Activated T-helper 2 cell treated with anti-CD3 and anti-CD28 coated beads, Interferon-gamma antibody, Interleukin-2, Interleukin-4, amounts not matched to agents 10 μg/mL and 5 μg/mL and 100 μg/mL, durations not matched to agents 14 hours and 24 hours and 36 hours (primary cell): ENCODE results near the gene ARHGDIB. TPM values are rescaled to one million over a fixed set of nuclear protein-coding genes. Genes with fewer than 3 reads are reported as not detected.

Experiments used
- DNase-seq: peaks from one replicate; pipeline ENCODE4 v3.0.0; 2021; ENCODE audit warnings: low spot score
- H3K27ac Mint-ChIP-seq: one replicate; pipeline ENCODE4 v1.8.0; 2021; ENCODE audit warnings: mixed read lengths
- H3K27me3 Mint-ChIP-seq: one replicate; pipeline ENCODE4 v1.8.0; 2021; ENCODE audit warnings: low read depth, mixed read lengths
- H3K36me3 Mint-ChIP-seq: one replicate; pipeline ENCODE4 v1.8.0; 2021; ENCODE audit warnings: low read depth, mixed read lengths
- H3K4me1 Mint-ChIP-seq: one replicate; pipeline ENCODE4 v1.8.0; 2021; ENCODE audit warnings: low read depth, mixed read lengths
- H3K4me3 Mint-ChIP-seq: one replicate; pipeline ENCODE4 v1.8.0; 2021; ENCODE audit warnings: low read depth, mild to moderate bottlenecking, moderate library complexity, mixed read lengths
- H3K9me3 Mint-ChIP-seq: one replicate; pipeline ENCODE4 v1.8.0; 2021; ENCODE audit warnings: mixed read lengths
- intact Hi-C: fragments of 100-400 bp; cut with micrococcal nuclease; formaldehyde crosslinking; loops from one replicate; pipeline ENCODE4 v1.15.1; 2023
- total RNA-seq: library from RNA; stranded (reverse); gene quantifications from 2 replicates; pipeline ENCODE4 v1.2.3, GENCODE V29; 2022

Gene ARHGDIB
- total RNA-seq, 1 donor from 2014 or later: 561 TPM

DNA sequence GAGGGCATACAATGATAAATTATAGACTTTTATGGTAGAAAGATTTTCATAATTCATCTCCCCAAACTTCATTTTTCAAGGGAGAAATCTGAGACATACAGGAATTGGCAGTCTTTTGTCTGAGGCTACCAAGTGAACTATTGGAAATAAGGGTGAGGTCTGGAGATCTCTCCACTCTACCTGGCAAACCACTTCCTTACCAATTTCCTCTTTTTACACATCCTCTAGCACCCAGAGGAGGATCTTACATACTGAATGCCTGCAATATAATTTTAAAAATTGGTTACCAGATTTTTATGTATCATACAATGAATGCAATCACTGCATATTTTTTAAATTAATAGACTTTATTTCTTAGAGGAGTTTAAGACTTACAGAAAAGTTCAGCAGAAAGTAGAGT lies 18.1 kb upstream of the ARHGDIB start:
- Mint-ChIP-seq H3K4me1 (peaks cover 47% of the 10 kb centered on the region), H3K27me3 (no peaks in the 10 kb centered on the region), H3K4me3 (no peak overlapping the region), H3K36me3 (no peaks in the 10 kb centered on the region), H3K27ac (no peak overlapping the region), H3K9me3 (no peaks in the 10 kb centered on the region)
- no peak for DNase-seq
- intact Hi-C loops: no loop called here

- H3K27me3 Mint-ChIP-seq: no peaks in the 10 kb centered on the region
- no peak for DNase-seq
- H3K9me3 Mint-ChIP-seq: no peaks in the 10 kb centered on the region
- no peak overlapping the region for H3K27ac Mint-ChIP-seq
- no peak overlapping the region for H3K4me3 Mint-ChIP-seq
- H3K4me1 Mint-ChIP-seq: peaks cover 35% of the 10 kb centered on the region
- intact Hi-C loops: no loop called here
- no peaks in the 10 kb centered on the region for H3K36me3 Mint-ChIP-seq
Observed at GRCh38 chr12:14976658-14977057, 15.3 kb upstream of the ARHGDIB start.

DNA sequence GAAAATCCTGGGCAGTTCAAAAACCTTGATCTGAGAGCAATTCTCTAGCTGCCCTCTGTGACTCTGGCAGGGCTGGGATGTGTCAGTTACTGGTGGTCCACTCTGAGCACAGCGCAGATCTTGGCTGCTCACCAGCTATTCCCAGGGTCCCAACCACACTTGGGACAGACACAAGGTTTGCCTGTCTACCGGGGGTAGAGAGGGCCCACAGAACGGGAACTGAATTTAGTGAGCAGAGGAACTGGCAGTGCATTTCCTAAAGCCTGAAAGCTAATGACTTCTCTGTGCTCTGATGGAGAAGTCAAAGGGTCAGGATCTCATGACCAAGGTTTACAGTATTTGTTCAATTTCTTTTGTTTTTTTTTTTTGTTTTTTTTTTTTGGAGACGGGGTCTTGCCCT lies 14.1 kb upstream of the ARHGDIB start:
- Mint-ChIP-seq H3K36me3 (no peaks in the 10 kb centered on the region), H3K27ac (no peak overlapping the region), H3K27me3 (no peaks in the 10 kb centered on the region), H3K4me1 (peaks cover 27% of the 10 kb centered on the region), H3K9me3 (peaks cover 2% of the 10 kb centered on the region), H3K4me3 (no peak overlapping the region)
- DNase-seq: no peak
- intact Hi-C loops: no loop called here

- no peak for DNase-seq
- Mint-ChIP-seq H3K4me3 (no peak overlapping the region), H3K36me3 (peaks cover 3% of the 10 kb centered on the region), H3K27me3 (peaks cover 3% of the 10 kb centered on the region), H3K4me1 (peaks cover 22% of the 10 kb centered on the region), H3K9me3 (peaks cover 7% of the 10 kb centered on the region), H3K27ac (no peak overlapping the region)
- intact Hi-C loops: no loop called here
Observed at GRCh38 chr12:14974633-14975032, 13.2 kb upstream of the ARHGDIB start.

DNA sequence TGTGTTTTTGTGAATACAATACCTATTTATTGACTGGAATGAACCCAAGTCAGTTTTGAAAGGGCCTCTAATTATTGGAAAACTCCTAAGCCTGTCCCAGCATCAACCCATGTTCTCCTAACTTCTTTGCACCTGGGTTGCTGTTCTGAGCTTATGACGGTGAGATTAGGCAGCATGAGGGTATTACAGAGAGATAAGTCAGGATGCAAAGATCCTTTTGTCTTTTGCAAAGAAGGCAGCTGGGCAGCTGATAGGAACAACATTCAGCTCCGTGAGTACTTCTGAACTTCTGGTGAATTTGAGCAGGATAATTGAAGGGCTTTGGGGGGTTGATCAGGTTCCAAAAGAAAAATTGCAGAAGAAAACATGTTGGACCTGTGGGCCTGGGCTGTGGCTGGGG lies 11.4 kb upstream of the ARHGDIB start, which contains the start of gene PDE6H:
Gene PDE6H, plus strand, starts transcription at position 227 of the 400 bp plus-strand sequence. CDS start 4,971 bp downstream, outside the sequence.
- Mint-ChIP-seq H3K36me3 (peaks cover 3% of the 10 kb centered on the region), H3K4me1 (peaks cover 14% of the 10 kb centered on the region), H3K9me3 (peaks cover 7% of the 10 kb centered on the region), H3K27me3 (peaks cover 3% of the 10 kb centered on the region), H3K4me3 (no peak within 1 kb of the TSS), H3K27ac (no peak within 1 kb of the TSS)
- intact Hi-C loops: no loop called here
- no peak for DNase-seq

GRCh38 chr12:14970473-14970872 lies 9.1 kb upstream of the ARHGDIB start:
- Mint-ChIP-seq H3K27me3 (peaks cover 3% of the 10 kb centered on the region), H3K4me1 (peaks cover 17% of the 10 kb centered on the region), H3K9me3 (peaks cover 7% of the 10 kb centered on the region), H3K36me3 (peaks cover 3% of the 10 kb centered on the region), H3K4me3 (no peak overlapping the region), H3K27ac (no peak overlapping the region)
- DNase-seq: no peak
- intact Hi-C loops: no loop called here

DNA sequence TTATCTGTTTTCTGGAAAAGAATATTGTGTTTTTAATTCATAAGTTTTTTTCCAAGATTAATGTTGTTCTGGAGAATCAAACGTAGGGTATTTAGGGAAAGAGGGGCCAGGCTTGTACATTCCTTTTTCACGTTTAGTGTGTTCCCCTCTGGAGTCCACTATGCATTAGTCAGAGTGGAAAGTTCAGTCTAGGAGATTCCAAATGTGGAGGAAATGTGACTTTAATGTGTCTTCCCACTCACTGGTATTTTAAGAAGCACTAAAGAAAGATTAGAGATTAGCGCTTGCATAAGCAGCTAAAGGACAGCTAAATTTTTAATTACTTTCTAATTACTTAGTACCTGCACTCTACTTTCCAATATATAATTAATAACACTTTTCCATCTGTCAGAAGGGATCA lies 7.1 kb upstream of the ARHGDIB start:
- no peak overlapping the region for H3K27ac Mint-ChIP-seq
- H3K27me3 Mint-ChIP-seq: peaks cover 3% of the 10 kb centered on the region
- intact Hi-C loops: no loop called here
- H3K9me3 Mint-ChIP-seq: peaks cover 7% of the 10 kb centered on the region
- H3K36me3 Mint-ChIP-seq: peaks cover 3% of the 10 kb centered on the region
- peaks cover 33% of the 10 kb centered on the region for H3K4me1 Mint-ChIP-seq
- DNase-seq: no peak
- no peak overlapping the region for H3K4me3 Mint-ChIP-seq

DNA sequence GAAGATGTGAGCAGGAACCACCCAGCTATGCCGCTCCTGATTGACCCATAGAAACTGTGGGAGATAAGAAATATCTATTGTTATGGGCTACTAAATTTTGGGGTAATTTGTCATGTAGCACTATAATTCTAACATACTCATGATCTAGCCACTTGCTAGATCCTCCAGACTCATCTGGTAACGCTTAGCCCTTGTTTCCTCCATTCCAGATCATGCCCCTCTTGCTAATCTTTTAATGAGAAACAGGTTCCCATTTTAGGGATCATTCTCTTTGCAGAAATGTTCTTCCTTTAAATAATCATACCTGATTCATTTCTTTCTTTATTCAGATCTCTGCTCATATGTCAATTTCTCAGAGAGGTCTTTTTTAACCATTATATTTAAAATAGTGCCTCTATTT lies 3.8 kb upstream of the ARHGDIB start:
- Mint-ChIP-seq H3K36me3 (peaks cover 9% of the 10 kb centered on the region), H3K4me3 (no peak overlapping the region), H3K27me3 (peaks cover 3% of the 10 kb centered on the region), H3K27ac (no peak overlapping the region), H3K4me1 (peaks cover 34% of the 10 kb centered on the region), H3K9me3 (peaks cover 3% of the 10 kb centered on the region)
- intact Hi-C loops: no loop called here
- DNase-seq: no peak

- Mint-ChIP-seq H3K27me3 (no peaks in the 10 kb centered on the region), H3K4me3 (no peak overlapping the region), H3K36me3 (peaks cover 13% of the 10 kb centered on the region), H3K4me1 (peaks cover 37% of the 10 kb centered on the region), H3K27ac (no peak overlapping the region), H3K9me3 (no peaks in the 10 kb centered on the region)
- intact Hi-C loops: loop anchor here (5.0 kb wide), 2 partner anchors 577 to 918 kb away; partner anchors contain the start of gene STRAP
- no peak for DNase-seq
Observed at GRCh38 chr12:14964406-14964805, 3.0 kb upstream of the ARHGDIB start.

DNA sequence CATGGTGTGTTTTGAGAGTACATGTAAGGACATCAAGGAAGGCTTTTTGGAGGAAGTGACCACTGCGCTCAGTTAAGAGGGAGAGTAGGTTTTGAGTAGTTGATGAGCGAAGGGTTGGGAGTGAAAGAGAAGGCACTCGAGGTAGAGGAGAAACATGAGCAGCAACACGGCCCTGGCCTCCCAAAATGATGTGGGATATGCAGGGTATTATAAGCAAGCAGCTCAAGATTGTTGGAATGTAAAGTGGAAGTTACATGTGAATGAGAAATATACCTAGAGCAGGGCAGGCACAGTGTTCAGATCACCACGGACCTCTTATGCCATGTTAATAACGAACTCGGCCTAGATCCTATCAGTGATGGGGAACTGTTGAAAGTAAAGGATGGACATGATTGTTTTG lies 2.1 kb upstream of the ARHGDIB start:
- H3K4me1 Mint-ChIP-seq: peaks cover 37% of the 10 kb centered on the region
- DNase-seq: no peak
- H3K27me3 Mint-ChIP-seq: no peaks in the 10 kb centered on the region
- intact Hi-C loops: loop anchor here (5.0 kb wide), 2 partner anchors 576 to 919 kb away; partner anchors contain the start of gene STRAP
- H3K27ac Mint-ChIP-seq: peak overlapping the region; percentile 58
- peaks cover 22% of the 10 kb centered on the region for H3K36me3 Mint-ChIP-seq
- H3K9me3 Mint-ChIP-seq: no peaks in the 10 kb centered on the region
- H3K4me3 Mint-ChIP-seq: peak overlapping the region; percentile 3

DNA sequence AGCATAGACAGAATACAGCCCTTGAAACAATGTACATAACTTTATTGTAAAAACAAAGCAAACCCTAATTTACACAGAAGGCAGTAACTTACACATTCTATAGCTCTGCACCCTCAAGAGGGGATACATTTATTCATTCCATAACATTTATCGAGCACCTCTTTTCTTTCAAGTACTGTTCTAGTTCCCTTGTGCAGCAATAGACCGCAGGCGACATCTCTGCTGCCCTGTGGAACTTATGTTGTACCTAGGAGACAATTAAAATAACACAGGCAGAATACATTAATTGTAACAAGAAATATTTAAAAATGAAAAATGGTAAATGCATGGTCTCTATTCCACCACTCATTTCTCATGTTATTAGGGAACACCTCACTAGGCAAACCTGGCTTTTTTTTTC lies 1.4 kb upstream of the ARHGDIB start:
- Mint-ChIP-seq H3K4me1 (peaks cover 44% of the 10 kb centered on the region), H3K27me3 (no peaks in the 10 kb centered on the region), H3K4me3 (peak overlapping the region; percentile 96), H3K36me3 (peaks cover 29% of the 10 kb centered on the region), H3K27ac (peak overlapping the region; percentile 97), H3K9me3 (no peaks in the 10 kb centered on the region)
- no peak for DNase-seq
- intact Hi-C loops: loop anchor here (5.0 kb wide), 2 partner anchors 575 to 920 kb away; partner anchors contain the start of gene STRAP

DNA sequence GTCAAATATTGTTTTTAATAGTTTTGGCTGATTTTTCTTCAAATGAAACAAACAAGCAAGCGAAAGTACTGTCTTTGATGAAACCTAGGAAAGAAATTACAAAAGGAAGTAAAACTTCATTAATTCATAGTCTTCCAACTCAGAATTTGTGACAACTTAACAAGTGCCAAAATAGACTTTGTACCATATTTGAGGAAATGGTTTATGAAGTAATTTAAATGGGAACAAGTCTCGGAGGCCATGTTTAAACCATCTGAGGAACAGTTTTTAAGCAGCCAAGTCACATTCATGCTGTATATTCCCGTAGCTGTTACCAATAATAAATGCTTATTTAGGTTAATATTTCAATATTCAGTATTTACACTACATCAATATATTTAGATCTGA lies 745 bp upstream of the ARHGDIB start:
- H3K27me3 Mint-ChIP-seq: no peaks in the 10 kb centered on the region
- peaks cover 49% of the 10 kb centered on the region for H3K4me1 Mint-ChIP-seq
- no peaks in the 10 kb centered on the region for H3K9me3 Mint-ChIP-seq
- H3K27ac Mint-ChIP-seq: peak overlapping the region; percentile 97
- peak overlapping the region; percentile 96 for H3K4me3 Mint-ChIP-seq
- intact Hi-C loops: loop anchor here (5.0 kb wide), 2 partner anchors 575 to 920 kb away; partner anchors contain the start of gene STRAP
- DNase-seq: no peak
- H3K36me3 Mint-ChIP-seq: peaks cover 33% of the 10 kb centered on the region

GRCh38 chr12:14960548-14961465 lies 594 bp downstream of the ARHGDIB start:
- intact Hi-C loops: loop anchor here (1.0 to 5.0 kb wide), 8 partner anchors 9 to 921 kb away; partner anchors contain the start of genes C12orf60, STRAP and WBP11
- Mint-ChIP-seq H3K27me3 (no peaks in the 10 kb centered on the region), H3K4me1 (peaks cover 58% of the 10 kb centered on the region), H3K4me3 (peak overlapping the region; percentile 96), H3K27ac (peak overlapping the region; percentile 97), H3K36me3 (peaks cover 41% of the 10 kb centered on the region), H3K9me3 (no peaks in the 10 kb centered on the region)
- DNase-seq: peak; percentile 43
